ENCODE measurements around the gene PDE5A.
A peak's percentile ranks its signal among the peaks of the same experiment; 100 is the strongest.
"Not testable (repeated sequence)": the region's sequence is repeated elsewhere in the genome, so short reads cannot be mapped to it uniquely, and the experiment has no call there.

The PDE5A gene

GRCh38 chr4:119643306-119644042, 14.9 kb upstream of the PDE5A start:
- DNase-seq = no peak

GRCh38 chr4:119641765-119642164, 13.2 kb upstream of the PDE5A start:
- DNase-seq = no peak

GRCh38 chr4:119638359-119638758, 9.8 kb upstream of the PDE5A start:
- DNase-seq = no peak

GRCh38 chr4:119636851-119637250, 8.2 kb upstream of the PDE5A start:
- DNase-seq = not testable (repeated sequence)

- DNase-seq = no peak
Measured at GRCh38 chr4:119632216-119632615, 3.6 kb upstream of the PDE5A start.

GRCh38 chr4:119629142-119629471, 503 bp upstream of the PDE5A start:
- DNase-seq = no peak

- DNase-seq = peak; percentile 85
Measured at GRCh38 chr4:119627267-119628255, 1.0 kb downstream of the PDE5A start.

DNA sequence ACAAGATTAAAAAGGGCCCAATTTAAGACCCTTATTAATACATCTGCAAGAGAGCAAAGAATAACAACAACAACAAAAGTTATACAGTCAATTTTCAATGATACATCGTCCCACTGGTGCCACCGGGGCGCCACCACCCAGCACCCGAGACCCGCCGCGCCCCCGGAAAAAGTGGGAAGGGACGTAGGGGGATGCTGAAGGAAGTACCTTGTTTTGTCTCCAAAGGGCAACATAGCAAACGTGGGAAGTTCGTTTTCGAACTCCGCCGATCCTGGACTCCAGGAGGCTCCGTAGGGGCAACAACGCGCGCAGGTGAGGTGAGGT, 1.7 kb downstream of the PDE5A start:
- no peak for DNase-seq

GRCh38 chr4:119626420-119626819, 2.2 kb downstream of the PDE5A start:
- peak; percentile 17 for DNase-seq

DNA sequence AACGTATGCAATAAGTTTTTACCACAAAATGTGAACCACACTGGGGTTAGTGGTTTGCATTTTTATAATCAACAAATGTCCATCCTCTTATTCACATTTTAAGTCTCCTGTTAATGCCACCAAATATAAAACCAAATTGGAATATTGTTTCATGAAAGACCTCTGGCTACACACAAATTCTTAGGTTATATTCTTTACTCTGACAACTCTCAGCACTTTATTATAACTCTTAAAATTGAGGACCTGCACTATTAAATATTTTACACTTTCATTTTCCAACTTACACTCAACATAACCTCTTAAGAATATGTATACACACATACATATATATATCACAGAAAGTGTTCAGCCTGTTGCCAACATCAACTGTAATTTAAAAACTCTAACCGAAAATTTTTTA, 2.8 kb downstream of the PDE5A start:
- DNase-seq = no peak

DNA sequence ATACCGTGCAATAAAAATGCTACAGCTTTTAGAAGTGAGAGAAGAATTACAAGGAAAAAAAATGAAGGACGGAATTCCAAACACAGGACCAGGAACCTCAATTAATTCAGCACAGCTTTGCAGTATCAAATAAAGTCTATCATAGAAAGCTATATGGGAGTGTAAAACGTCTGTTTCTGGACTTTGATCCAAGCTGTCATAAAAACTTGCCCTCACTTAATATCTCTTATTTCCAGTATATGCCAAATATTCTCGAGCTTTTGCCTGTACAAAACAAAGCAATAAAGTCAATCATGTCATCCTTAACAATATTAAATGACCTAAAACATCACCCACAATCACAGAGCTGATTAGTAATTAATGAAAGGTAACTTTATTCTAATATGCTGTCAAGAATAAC, 4.2 kb downstream of the PDE5A start:
- no peak for DNase-seq

- peak; percentile 18 for DNase-seq
Measured at GRCh38 chr4:119623025-119623424, 5.6 kb downstream of the PDE5A start.

DNA sequence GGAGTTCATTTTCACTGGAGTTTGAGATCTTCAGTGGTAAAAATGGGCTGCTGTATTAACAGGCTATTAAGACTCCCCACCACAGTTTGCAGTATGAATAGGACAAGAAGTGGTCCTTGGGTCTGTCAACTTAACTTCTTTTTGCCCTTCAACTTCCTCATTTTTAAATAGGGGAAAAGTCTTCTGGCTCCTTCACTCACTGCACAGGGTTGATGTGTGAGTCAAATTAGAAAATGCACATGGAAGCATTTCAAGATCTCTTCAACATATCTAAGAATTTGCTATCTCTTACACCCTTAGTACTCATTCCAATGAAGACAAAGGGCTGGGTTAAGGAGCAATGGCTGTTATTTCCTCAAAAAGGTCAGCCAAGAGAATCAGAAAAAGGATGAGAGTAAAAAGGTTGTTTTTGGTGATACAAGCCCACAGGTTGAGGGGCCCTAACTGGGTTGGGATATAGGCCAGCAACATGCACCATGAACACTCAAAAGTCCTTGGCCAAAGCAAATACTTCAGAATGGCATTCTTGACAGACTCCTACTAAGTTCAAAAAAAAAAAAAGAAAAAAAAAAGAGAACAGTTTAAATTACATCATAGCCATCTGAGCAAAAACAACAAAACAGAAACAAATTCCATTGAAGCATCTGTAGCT, 13.4 kb downstream of the PDE5A start:
- DNase-seq = no peak

GRCh38 chr4:119604266-119604665, 24.3 kb downstream of the PDE5A start:
- no peak for DNase-seq

DNA sequence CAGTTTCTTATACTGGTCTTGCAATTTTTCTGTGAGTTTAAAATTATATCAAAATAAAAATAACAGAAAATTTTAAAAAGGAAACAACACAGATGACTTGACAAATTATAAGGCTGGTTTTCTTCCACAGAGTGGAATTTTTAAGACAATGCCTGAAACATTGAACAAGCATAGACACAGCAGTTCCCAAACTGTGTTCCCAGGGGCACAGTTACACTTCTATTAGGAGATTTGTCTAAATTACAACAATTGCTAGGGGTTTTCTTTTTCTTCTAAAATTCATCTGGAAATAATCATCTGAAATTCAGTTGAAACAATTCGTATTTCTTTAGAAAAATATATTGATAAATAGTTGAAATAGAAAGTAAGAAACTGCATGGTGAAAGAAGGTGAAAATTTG, 26.2 kb downstream of the PDE5A start:
- no peak for DNase-seq

GRCh38 chr4:119598521-119598920, 30.1 kb downstream of the PDE5A start:
- peak; percentile 59 for DNase-seq

DNA sequence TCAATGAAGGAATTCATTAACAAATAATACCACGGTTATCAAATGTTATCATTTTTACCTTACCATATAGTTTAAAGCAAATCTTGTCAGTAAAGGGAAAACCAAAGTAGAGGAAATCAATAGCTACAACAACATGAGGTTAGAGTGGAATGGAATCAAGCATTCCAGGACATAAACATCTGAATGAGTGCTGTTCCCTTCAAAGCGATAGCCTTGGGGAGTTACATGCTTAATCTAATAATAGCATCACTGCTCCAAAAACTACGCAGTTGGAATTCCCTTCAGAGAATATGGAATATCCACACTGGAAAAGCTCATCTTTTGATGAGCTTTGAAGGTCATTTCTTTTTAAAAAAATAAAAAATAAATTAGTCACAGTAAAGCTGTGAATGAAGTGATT, 31.2 kb downstream of the PDE5A start:
- DNase-seq = no peak

DNA sequence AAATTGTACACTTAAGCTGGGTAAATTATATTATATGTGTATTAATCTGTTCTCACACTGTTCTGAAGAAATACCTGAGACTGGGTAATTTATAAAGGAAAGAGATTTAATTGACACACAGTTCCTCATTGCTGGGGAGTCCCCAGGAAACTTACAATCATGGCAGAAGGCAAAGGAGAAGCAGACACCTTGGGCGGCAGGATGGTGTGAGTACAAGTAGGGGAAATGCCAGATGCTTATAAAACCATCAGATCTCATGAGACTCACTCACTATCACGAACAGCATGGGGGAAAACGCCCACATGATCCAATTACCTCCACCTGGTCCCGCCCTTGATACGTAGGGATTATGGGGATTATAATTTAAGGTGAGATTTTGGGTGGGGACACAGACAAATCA, 34.9 kb downstream of the PDE5A start:
- peak; percentile 36 for DNase-seq

DNA sequence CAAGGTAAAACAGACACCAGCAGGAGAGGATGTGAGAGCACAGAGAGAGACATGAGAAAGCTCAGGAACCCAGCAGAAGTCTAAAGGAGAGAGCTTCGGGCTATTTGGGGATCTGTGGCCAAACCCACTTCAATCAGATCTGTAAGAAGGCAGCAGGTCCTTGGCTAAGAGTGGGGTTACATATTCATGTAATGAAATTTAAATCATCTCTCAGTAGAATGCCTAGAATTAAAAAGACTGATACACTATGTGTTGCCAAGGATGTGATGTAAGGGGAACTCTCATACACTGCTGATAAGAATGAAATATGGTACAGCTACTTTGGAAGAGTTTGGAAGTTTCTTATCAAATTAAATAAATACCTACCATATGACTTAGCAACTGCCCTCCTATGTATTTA, 35.8 kb downstream of the PDE5A start:
- no peak for DNase-seq

- DNase-seq = no peak
Measured at GRCh38 chr4:119589165-119589564, 39.4 kb downstream of the PDE5A start.

DNA sequence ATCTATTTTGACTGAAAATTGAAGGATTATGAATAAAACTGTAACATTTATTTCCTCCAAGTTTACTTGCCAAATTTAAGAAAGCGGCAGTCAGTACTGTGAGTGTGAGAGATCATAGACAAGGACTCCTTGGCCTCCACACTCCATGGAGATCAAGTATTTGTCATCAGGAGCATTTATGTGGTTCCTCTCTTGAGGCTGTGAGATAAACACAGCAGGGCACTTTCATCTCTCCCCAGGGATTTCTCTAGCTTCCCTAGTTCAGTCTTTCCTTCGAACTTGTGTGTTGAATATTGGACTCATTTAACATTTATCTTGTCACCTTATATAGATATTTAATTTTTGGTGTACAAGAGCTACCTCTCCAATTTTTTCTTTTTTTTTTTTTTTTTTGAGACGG, 40.8 kb downstream of the PDE5A start:
- DNase-seq = no peak

DNA sequence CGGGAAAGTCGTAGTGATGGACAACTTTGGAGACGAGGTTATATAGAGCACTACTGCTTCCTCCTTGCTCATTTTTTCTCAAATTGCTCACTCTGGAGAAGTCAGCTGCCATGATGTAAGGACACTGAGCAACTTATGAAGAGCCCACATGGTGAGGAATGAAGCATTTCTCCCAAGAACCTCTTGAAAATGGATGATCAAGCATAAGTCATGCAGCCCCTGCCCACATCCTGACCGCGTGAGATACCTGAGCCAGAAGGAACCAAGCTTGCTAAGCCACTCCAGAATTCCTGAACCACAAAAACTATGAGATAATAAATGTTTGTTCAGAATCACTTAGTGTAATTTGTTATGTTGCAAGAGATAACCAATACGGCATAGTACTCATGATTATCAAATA, 42.8 kb downstream of the PDE5A start:
- no peak for DNase-seq

DNA sequence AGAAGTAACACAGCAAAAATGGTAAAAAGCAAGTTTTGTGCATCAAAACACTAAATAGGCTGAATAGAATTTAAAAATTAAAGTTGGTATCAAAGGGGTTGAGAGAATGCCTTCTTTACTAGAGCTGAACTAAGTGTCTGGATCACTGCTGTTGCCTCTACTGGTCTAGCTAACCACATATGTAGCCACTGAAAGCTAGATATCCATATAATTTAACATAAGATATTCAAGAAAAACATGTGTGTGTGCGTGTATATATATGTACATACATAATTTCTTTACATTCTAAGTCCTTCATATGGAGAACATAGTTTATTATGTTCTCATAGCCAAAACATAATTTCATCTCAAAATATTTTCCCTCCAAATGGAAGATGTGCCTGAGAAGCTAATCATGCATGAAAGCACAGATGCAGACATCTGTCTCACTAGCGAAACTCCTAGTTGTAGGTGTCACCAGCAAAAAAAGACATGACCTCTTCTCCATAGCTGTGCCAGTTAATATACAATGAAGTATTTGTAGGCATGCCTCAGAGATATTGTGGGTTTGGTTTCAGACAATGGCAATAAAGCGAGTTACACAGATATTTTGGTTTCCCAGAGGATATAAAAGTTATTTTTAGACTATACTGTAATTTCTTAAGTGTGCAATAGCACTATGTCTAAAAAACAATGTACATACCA, 47.3 kb downstream of the PDE5A start:
- no peak for DNase-seq
